GM18951 (cell line): ENCODE measurements around the gene ABT1.
"Not testable (repeated sequence)": the region's sequence is repeated elsewhere in the genome, so short reads cannot be mapped to it uniquely, and the experiment has no call there.

Experiments
- POLR2A ChIP-seq: IDR thresholded peaks from 4 replicates; pipeline ENCODE4 v1.6.1; 2011; ENCODE audit warnings: mild to moderate bottlenecking; ENCODE audit not compliant: insufficient read length, insufficient read depth; ENCODE audit errors: extremely low read depth
- in situ Hi-C: fragments of 300-500 bp; cut with MboI; formaldehyde crosslinking; loops from one replicate; pipeline ENCODE4 v1.12.0; 2022; ENCODE audit warnings: low sequenced_read_pairs, mixed read lengths, inconsistent platforms; ENCODE audit not compliant: unreplicated experiment

ABT1 gene

GRCh38 chr6:26596579-26597388 lies at the start of gene ABT1:
ABT1 (plus strand) TSS chr6:26596953; CDS start chr6:26596983, 30 bp downstream.
- TF ChIP-seq POLR2A, result peak; percentile 86
- in situ Hi-C loops, result no loop called here

GRCh38 chr6:26547363-26547762 lies 49.4 kb upstream of the ABT1 start:
- in situ Hi-C loops, result not testable (repeated sequence)

GRCh38 chr6:26550250-26550993 lies 46.3 kb upstream of the ABT1 start:
- peak; percentile 65 for TF ChIP-seq POLR2A
- in situ Hi-C loops, result no loop called here

GRCh38 chr6:26552205-26552604 lies 44.5 kb upstream of the ABT1 start:
- in situ Hi-C loops, result no loop called here
- TF ChIP-seq POLR2A, result no peak

GRCh38 chr6:26552640-26553188 lies 44.0 kb upstream of the ABT1 start:
- TF ChIP-seq POLR2A, result no peak
- in situ Hi-C loops, result no loop called here

- TF ChIP-seq POLR2A, result no peak
- in situ Hi-C loops, result no loop called here
Measured at GRCh38 chr6:26553264-26553634, 43.5 kb upstream of the ABT1 start.

GRCh38 chr6:26553635-26554446 lies 42.9 kb upstream of the ABT1 start:
- in situ Hi-C loops, result no loop called here
- TF ChIP-seq POLR2A, result no peak

- in situ Hi-C loops, result no loop called here
- no peak for TF ChIP-seq POLR2A
Measured at GRCh38 chr6:26554447-26554696, 42.4 kb upstream of the ABT1 start.

- in situ Hi-C loops, result no loop called here
- no peak for TF ChIP-seq POLR2A
Measured at GRCh38 chr6:26554697-26555504, 41.9 kb upstream of the ABT1 start.

GRCh38 chr6:26555505-26556262 lies 41.1 kb upstream of the ABT1 start:
- in situ Hi-C loops, result no loop called here
- no peak for TF ChIP-seq POLR2A

- in situ Hi-C loops, result no loop called here
- no peak for TF ChIP-seq POLR2A
Measured at GRCh38 chr6:26556263-26557070, 40.3 kb upstream of the ABT1 start.
